SK-N-MC (cell line): Measurements from ENCODE around the gene FBLN7.

Source experiments
- EZH2 ChIP-seq: fragments of 200-600 bp; sonication (generic); IDR thresholded peaks from one replicate; pipeline ENCODE4 v1.6.1; 2017; ENCODE audit warnings: antibody characterized with exemption
- POLR2AphosphoS5 ChIP-seq: IDR thresholded peaks from 2 replicates; pipeline ENCODE4 v1.6.1; 2012; ENCODE audit warnings: mild to moderate bottlenecking, low read depth, low read length, borderline replicate concordance

GRCh38 chr2:112204411-112204810, 66.2 kb downstream of the FBLN7 start:
- no peak for TF ChIP-seq POLR2AphosphoS5
- TF ChIP-seq EZH2, result no peak
